CD4-positive, alpha-beta T cell (primary cell): ENCODE measurements around the gene SDC3. TPM values are rescaled to one million over a fixed set of nuclear protein-coding genes. Genes with fewer than 3 reads are reported as not detected.

ENCODE experiments used
- ATAC-seq: fragments of 200-7000 bp; cut with Tn5 transposase; one replicate; pipeline ENCODE4 v1.10.0; 2022; ENCODE audit warnings: mild to moderate bottlenecking; ENCODE audit not compliant: poor library complexity
- CTCF ChIA-PET: fragments of 350-600 bp; sonication (Branson Sonifier 250); formaldehyde crosslinking; loops from one replicate; lab custom pipeline; 2021; ENCODE audit warnings: antibody characterized with exemption, inconsistent platforms; lab: Charles Lee
- POLR2A ChIA-PET: fragments of 350-600 bp; sonication (Branson Sonifier 250); formaldehyde crosslinking; loops from one replicate; lab custom pipeline; 2021; ENCODE audit warnings: antibody characterized with exemption, inconsistent platforms; lab: Charles Lee
- DNase-seq, 14 experiments: peaks; one replicate each; pipeline ENCODE4 v3.0.0-alpha.2; 2013 to 2020; ENCODE audit warnings: mixed read lengths in 2 of 14
- H3K27ac ChIP-seq, 2 donors: one replicate each; pipeline versions ENCODE4 v1.5.1 to v1.7.0; 2013; ENCODE audit warnings: low read length in 2 of 2, low read depth in 1 of 2, mild to moderate bottlenecking in 1 of 2
- H3K27me3 ChIP-seq, 2 experiments: 1 replicate in 1 of 2; 2 replicates in 1 of 2; pipeline versions ENCODE4 v1.6.1 to v1.7.0; 2013; ENCODE audit warnings: low read length in 2 of 2, control low read depth in 1 of 2, mild to moderate bottlenecking in 1 of 2, moderate library complexity in 1 of 2; ENCODE audit not compliant: insufficient read depth in 2 of 2, control insufficient read depth in 1 of 2
- H3K36me3 ChIP-seq: one replicate; pipeline ENCODE4 v1.6.1; 2013; ENCODE audit warnings: low read length, control low read depth; ENCODE audit not compliant: insufficient read depth
- H3K4me1 ChIP-seq: one replicate; pipeline ENCODE4 v1.6.1; 2013; ENCODE audit warnings: low read length, control low read depth; ENCODE audit not compliant: insufficient read depth
- H3K4me3 ChIP-seq: one replicate; pipeline ENCODE4 v1.5.1; 2013; ENCODE audit warnings: mild to moderate bottlenecking, low read length, moderate library complexity
- H3K9me3 ChIP-seq, 2 experiments: 1 replicate in 1 of 2; 2 replicates in 1 of 2; pipeline versions ENCODE4 v1.6.1 to v1.7.0; 2013; ENCODE audit warnings: low read length in 2 of 2, mild to moderate bottlenecking in 2 of 2, control low read depth in 1 of 2, moderate library complexity in 1 of 2; ENCODE audit not compliant: control insufficient read depth in 1 of 2, insufficient read depth in 1 of 2
- H3K27ac Mint-ChIP-seq: one replicate; pipeline ENCODE4 v1.8.0; 2020; ENCODE audit warnings: mixed read lengths
- H3K27me3 Mint-ChIP-seq: one replicate; pipeline ENCODE4 v1.8.0; 2021; ENCODE audit warnings: mixed read lengths
- H3K36me3 Mint-ChIP-seq: one replicate; pipeline ENCODE4 v1.8.0; 2021; ENCODE audit warnings: low read depth, mixed read lengths
- H3K4me1 Mint-ChIP-seq: one replicate; pipeline ENCODE4 v1.8.0; 2021; ENCODE audit warnings: low read depth, mixed read lengths
- H3K4me3 Mint-ChIP-seq: one replicate; pipeline ENCODE4 v1.8.0; 2020; ENCODE audit warnings: mild to moderate bottlenecking, mixed read lengths
- H3K9me3 Mint-ChIP-seq: one replicate; pipeline ENCODE4 v1.8.0; 2020; ENCODE audit warnings: mixed read lengths
- CTCF ChIP-seq: fragments of 200-600 bp; IDR thresholded peaks from one replicate; pipeline ENCODE4 v1.8.0; 2022; ENCODE audit warnings: antibody characterized with exemption, mild to moderate bottlenecking
- intact Hi-C, 2 experiments: fragments of 100-400 bp; cut with DNase I in 1 of 2; cut with micrococcal nuclease in 1 of 2; formaldehyde crosslinking; loops; one replicate each; pipeline versions ENCODE4 v1.15.1 to v1.9.0; 2023 to 2025; cut with DNase I, micrococcal nuclease
- total RNA-seq, 174 experiments: library from RNA in 2 of 174; stranded (reverse) in 2 of 174; gene quantifications; one replicate each; pipeline ENCODE4 v1.2.3 and lab custom pipeline; 2021 to 2026

The SDC3 gene
- total RNA-seq, 2 experiments from 2014 or later: 0.14 TPM; not detected in 1

DNA sequence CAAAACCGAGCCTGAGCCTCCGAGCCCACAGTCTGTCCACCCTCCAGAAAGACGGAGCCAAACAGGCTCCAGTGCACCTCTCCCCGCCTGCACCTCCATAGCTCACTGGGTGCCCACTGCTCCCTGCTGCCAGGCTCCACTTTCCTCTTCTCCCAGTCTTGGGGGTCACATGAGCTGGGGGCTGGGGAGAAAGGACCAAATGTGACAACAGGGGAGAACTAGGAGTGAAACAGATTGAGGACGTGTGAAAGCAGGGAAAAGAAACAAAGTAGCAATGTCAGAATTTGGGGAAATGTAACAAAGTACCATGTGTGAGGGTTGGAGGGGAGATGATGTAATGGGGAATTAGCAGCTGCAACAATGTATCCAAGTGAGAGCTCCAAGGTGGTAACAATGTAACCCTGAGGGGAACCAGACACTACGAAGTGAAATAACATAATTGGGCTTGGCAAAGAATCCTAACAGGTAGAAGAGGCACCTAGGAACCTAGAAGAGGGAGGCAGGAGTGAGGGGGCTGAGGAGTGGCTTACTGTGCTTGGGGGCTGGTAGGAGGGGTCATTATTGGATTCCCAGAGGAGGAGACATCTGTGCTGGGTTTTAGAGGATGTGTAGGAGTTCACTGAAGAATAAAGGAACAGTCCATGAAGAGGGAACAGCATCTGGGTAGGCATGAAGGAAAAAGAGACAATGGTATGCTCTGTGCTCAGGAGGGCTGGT is 12.5 kb downstream of the SDC3 start:
- H3K4me3 ChIP-seq: no peak overlapping the region
- no peak overlapping the region for H3K27ac Mint-ChIP-seq
- peaks cover 3% of the 10 kb centered on the region for H3K4me1 ChIP-seq
- H3K4me1 Mint-ChIP-seq: no peaks in the 10 kb centered on the region
- H3K27me3 ChIP-seq: peaks cover 0 to 3% of the 10 kb centered on the region in 2 experiments
- H3K9me3 ChIP-seq: no peaks in the 10 kb centered on the region
- no peak overlapping the region for H3K4me3 Mint-ChIP-seq
- ATAC-seq: no peak
- no peaks in the 10 kb centered on the region for H3K9me3 Mint-ChIP-seq
- H3K36me3 Mint-ChIP-seq: no peaks in the 10 kb centered on the region
- ChIA-PET POLR2A (no interaction called here), CTCF (no interaction called here)
- DNase-seq: no peak
- H3K27me3 Mint-ChIP-seq: peaks cover 18% of the 10 kb centered on the region
- no peaks in the 10 kb centered on the region for H3K36me3 ChIP-seq
- H3K27ac ChIP-seq: no peak overlapping the region
- intact Hi-C loops: no loop called here
- TF ChIP-seq CTCF: no peak

DNA sequence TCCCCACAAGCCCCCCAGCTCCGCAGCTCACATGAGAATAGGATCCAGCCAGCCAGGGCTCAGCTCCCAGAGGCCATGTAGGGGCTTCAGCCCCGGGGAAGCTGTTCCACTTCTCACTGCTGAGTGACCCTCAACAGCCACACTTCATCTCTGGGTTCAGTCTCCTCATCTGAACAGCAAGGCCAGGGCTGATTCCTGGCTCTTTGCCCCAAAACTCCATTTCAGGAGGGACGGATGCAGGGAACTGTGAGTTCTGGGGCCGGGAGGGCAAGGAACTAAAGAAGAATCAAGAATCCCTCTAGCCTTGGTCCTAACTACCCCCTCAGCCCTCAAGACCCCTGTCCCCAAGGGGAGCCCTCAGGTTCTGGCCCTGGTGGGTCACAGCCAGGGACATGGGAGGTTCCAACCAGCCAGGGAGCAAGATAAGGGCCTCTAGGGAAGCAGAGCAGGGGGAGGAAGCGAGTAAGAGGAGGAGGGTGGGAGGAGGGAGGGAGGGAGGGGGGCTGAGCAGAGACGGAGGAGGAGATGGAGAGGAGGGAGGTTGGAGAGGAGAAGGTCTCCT is 13.1 kb downstream of the SDC3 start:
- DNase-seq (no peak), ATAC-seq (no peak)
- no peaks in the 10 kb centered on the region for H3K9me3 ChIP-seq
- Mint-ChIP-seq H3K4me3 (no peak overlapping the region), H3K36me3 (no peaks in the 10 kb centered on the region), H3K9me3 (no peaks in the 10 kb centered on the region), H3K4me1 (no peaks in the 10 kb centered on the region), H3K27me3 (peaks cover 18% of the 10 kb centered on the region), H3K27ac (no peak overlapping the region)
- intact Hi-C loops: no loop called here
- H3K27ac ChIP-seq: no peak overlapping the region
- H3K4me3 ChIP-seq: no peak overlapping the region
- POLR2A ChIA-PET: no interaction called here
- TF ChIP-seq CTCF: no peak
- H3K36me3 ChIP-seq: no peaks in the 10 kb centered on the region
- CTCF ChIA-PET: no interaction called here
- H3K4me1 ChIP-seq: peaks cover 3% of the 10 kb centered on the region
- H3K27me3 ChIP-seq: peaks cover 0 to 3% of the 10 kb centered on the region in 2 experiments

GRCh38 chr1:30894508-30894973 is 14.0 kb downstream of the SDC3 start:
- ChIA-PET POLR2A (no interaction called here), CTCF (no interaction called here)
- Mint-ChIP-seq H3K27me3 (peaks cover 18% of the 10 kb centered on the region), H3K9me3 (no peaks in the 10 kb centered on the region), H3K4me3 (no peak overlapping the region), H3K36me3 (no peaks in the 10 kb centered on the region), H3K27ac (no peak overlapping the region), H3K4me1 (no peaks in the 10 kb centered on the region)
- DNase-seq (no peak), ATAC-seq (no peak)
- peaks cover 0 to 3% of the 10 kb centered on the region in 2 experiments for H3K27me3 ChIP-seq
- intact Hi-C loops: no loop called here
- no peak overlapping the region for H3K4me3 ChIP-seq
- no peak for TF ChIP-seq CTCF
- peaks cover 3% of the 10 kb centered on the region for H3K4me1 ChIP-seq
- no peak overlapping the region for H3K27ac ChIP-seq
- no peaks in the 10 kb centered on the region for H3K36me3 ChIP-seq
- H3K9me3 ChIP-seq: no peaks in the 10 kb centered on the region
